ENCODE data around the gene CASD1.

Gene CASD1

DNA sequence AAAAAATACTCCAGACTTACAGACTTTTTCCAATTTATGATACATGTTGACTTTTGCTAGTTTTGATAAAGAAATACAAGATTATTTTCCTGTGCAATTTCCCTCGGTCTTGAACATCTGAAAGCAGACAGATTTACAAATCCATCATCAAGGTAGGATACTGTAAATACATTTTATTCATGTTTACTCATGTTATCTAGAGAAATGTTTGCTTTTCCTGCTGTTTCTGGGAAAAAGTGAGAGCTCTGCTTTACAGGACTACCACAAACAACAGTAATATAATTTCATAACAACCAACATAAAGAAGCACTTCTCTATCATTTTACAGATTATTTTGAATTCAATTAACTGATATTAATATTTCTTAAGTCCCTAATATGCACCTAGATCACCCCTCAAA is 31.7 kb upstream of the CASD1 start:
- Histone ChIP-seq H3K27me3 (replicated peaks; ENCODE audit: control insufficient read depth, insufficient read depth, low read length) (no peaks in the 10 kb centered on the region), H3K36me3 (ENCODE audit: control insufficient read depth, insufficient read depth, low read length) (no peaks in the 10 kb centered on the region), H3K4me3 (replicated peaks; ENCODE audit: low read depth, low read length) (no peak overlapping the region)
- no peak for DNase-seq (ENCODE audit: extremely low read depth, insufficient read length)
- TF ChIP-seq, protein P1, sequence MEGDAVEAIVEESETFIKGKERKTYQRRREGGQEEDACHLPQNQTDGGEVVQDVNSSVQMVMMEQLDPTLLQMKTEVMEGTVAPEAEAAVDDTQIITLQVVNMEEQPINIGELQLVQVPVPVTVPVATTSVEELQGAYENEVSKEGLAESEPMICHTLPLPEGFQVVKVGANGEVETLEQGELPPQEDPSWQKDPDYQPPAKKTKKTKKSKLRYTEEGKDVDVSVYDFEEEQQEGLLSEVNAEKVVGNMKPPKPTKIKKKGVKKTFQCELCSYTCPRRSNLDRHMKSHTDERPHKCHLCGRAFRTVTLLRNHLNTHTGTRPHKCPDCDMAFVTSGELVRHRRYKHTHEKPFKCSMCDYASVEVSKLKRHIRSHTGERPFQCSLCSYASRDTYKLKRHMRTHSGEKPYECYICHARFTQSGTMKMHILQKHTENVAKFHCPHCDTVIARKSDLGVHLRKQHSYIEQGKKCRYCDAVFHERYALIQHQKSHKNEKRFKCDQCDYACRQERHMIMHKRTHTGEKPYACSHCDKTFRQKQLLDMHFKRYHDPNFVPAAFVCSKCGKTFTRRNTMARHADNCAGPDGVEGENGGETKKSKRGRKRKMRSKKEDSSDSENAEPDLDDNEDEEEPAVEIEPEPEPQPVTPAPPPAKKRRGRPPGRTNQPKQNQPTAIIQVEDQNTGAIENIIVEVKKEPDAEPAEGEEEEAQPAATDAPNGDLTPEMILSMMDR (IDR thresholded peaks at IDR 0.05; ENCODE audit: insufficient read depth, low read length, poor library complexity, severe bottlenecking), result no peak

DNA sequence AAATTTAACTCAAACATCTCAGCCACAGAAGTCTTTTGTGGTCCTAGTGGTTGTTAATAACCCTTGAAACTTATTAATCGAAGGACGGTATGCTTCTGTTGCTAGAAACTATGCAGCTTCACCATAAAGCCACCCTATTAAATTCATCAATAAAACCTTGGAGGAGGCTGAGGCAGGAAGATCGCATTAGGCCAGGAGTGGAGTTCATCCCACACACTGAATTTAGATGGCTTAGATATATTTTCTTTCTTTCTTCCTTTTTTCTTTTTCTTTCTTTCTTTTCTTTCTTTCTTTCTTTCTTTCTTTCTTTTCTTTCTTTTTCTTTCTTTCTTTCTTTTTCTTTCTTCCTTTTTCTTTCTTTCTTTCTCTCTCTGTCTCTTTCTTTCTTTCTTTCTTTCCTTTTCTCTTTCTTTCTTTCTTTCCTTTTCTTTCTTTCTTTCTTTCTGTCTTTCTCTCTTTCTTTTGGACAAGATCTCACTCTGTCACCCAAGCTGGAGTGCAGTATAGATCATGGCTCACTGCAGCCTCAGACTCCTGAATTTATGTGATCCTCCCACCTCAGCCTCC is 30.9 kb upstream of the CASD1 start:
- TF ChIP-seq, protein P1 (IDR thresholded peaks at IDR 0.05; ENCODE audit: insufficient read depth, low read length, poor library complexity, severe bottlenecking), result no peak
- no peak for DNase-seq (ENCODE audit: extremely low read depth, insufficient read length)
- Histone ChIP-seq H3K4me3 (replicated peaks; ENCODE audit: low read depth, low read length) (no peak overlapping the region), H3K27me3 (replicated peaks; ENCODE audit: control insufficient read depth, insufficient read depth, low read length) (no peaks in the 10 kb centered on the region), H3K36me3 (ENCODE audit: control insufficient read depth, insufficient read depth, low read length) (no peaks in the 10 kb centered on the region)

DNA sequence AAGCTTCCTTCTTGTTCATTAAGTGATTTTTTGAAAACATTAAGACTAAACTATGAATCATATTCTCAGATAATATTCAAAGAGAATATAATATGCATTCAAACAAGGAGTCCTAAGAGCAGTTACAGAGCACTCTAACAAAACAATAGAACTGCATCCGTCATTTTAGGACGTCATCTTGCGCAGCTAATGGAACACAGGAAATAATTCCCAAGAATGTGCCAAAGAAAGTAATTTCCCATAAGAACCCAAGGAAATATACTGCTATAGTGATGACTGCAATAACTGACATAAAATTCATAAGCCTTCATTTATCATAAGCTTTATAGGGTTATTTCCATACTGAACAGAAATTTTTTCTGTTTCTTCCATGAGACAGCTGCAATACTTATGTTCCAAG is 28.3 kb upstream of the CASD1 start:
- TF ChIP-seq, protein P1 (IDR thresholded peaks at IDR 0.05; ENCODE audit: insufficient read depth, low read length, poor library complexity, severe bottlenecking), result no peak
- Histone ChIP-seq H3K4me3 (replicated peaks; ENCODE audit: low read depth, low read length) (no peak overlapping the region), H3K36me3 (ENCODE audit: control insufficient read depth, insufficient read depth, low read length) (no peaks in the 10 kb centered on the region)

DNA sequence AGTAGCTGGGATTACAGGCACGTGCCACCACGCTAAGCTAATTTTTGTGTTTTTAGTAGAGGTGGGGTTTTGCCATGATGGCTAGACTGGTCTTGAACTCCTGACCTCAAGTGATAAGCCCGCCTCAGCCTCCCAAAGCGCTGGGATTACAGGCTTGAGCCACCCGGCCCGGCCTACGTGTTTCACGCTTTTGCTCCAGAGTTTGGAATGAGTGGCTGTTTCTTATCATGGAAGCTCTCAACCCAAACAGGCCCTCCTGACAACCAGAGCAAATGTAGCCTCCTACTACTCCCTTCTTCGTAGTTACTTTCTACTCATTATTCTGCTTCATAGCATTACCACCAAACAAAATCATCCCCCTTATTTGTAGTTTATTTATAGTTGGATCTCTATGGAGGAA is 26.8 kb upstream of the CASD1 start:
- TF ChIP-seq, protein P1 (IDR thresholded peaks at IDR 0.05; ENCODE audit: insufficient read depth, low read length, poor library complexity, severe bottlenecking), result no peak

More for the DNA sequence above, 28.3 kb upstream of the CASD1 start:
- H3K27me3 ChIP-seq (replicated peaks; ENCODE audit: control insufficient read depth, insufficient read depth, low read length), result no peaks in the 10 kb centered on the region
- DNase-seq (ENCODE audit: extremely low read depth, insufficient read length), result no peak

DNA sequence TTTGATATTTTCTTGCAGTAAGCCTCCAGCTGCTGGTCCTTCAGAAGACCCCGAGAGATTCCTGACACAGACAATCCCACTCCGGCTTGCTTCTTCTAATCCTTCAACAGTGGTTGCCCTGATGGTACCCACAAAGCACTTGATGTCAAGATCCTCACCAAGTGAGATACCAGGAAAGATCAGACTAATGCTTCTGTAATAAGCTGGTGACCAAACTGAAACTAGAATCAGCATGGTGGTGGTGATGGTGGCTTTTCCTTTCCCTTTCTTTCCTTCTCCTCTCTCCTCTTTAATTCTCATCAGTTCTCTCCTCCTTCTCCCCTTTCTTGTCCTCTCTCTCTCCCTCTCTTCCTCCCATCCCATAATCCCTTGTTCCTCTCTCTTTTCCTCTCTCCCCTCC is 25.8 kb upstream of the CASD1 start:
- no peaks in the 10 kb centered on the region for H3K36me3 ChIP-seq (ENCODE audit: control insufficient read depth, insufficient read depth, low read length)
- TF ChIP-seq, protein P1 (IDR thresholded peaks at IDR 0.05; ENCODE audit: insufficient read depth, low read length, poor library complexity, severe bottlenecking), result no peak
- no peak overlapping the region for H3K4me3 ChIP-seq (replicated peaks; ENCODE audit: low read depth, low read length)
- no peak for DNase-seq (ENCODE audit: extremely low read depth, insufficient read length)
- no peaks in the 10 kb centered on the region for H3K27me3 ChIP-seq (replicated peaks; ENCODE audit: control insufficient read depth, insufficient read depth, low read length)

More for the DNA sequence above, 26.8 kb upstream of the CASD1 start:
- no peak for DNase-seq (ENCODE audit: extremely low read depth, insufficient read length)
- no peaks in the 10 kb centered on the region for H3K36me3 ChIP-seq (ENCODE audit: control insufficient read depth, insufficient read depth, low read length)
- no peaks in the 10 kb centered on the region for H3K27me3 ChIP-seq (replicated peaks; ENCODE audit: control insufficient read depth, insufficient read depth, low read length)
- no peak overlapping the region for H3K4me3 ChIP-seq (replicated peaks; ENCODE audit: low read depth, low read length)

DNA sequence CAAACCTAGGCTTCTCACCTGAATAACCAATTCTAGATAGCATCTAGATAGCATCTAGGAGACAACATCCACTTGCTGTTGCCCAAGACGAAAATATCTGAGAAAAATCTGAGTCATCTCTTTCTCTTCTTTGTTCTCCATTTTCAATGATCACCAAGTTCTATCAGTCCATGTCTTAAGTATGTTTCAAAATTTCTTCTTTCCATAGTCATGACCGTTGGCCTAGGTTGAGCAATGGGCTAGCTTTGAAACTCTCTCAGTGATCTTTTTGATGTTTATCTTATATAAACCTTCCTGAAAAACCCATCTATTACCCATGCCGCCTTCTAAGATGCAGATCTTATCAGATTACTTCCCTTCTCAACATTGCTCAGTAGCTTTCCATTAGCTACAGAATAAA is 23.4 kb upstream of the CASD1 start:
- TF ChIP-seq, protein P1 (IDR thresholded peaks at IDR 0.05; ENCODE audit: insufficient read depth, low read length, poor library complexity, severe bottlenecking), result no peak

More for the DNA sequence above, 23.4 kb upstream of the CASD1 start:
- no peak for DNase-seq (ENCODE audit: extremely low read depth, insufficient read length)
- H3K36me3 ChIP-seq (ENCODE audit: control insufficient read depth, insufficient read depth, low read length), result no peaks in the 10 kb centered on the region
- H3K4me3 ChIP-seq (replicated peaks; ENCODE audit: low read depth, low read length), result no peak overlapping the region
- no peaks in the 10 kb centered on the region for H3K27me3 ChIP-seq (replicated peaks; ENCODE audit: control insufficient read depth, insufficient read depth, low read length)

Data from GM06990 (cell line).